Lower leg skin (tissue), 3 donors: ENCODE measurements around the gene STT3B.

ENCODE experiments used
- POLR2A ChIP-seq, 2 donors: fragments of 450-650 bp; IDR thresholded peaks; one replicate each; pipeline ENCODE4 v1.6.1; 2016 to 2017; ENCODE audit warnings: antibody characterized with exemption in 2 of 2, mild to moderate bottlenecking in 1 of 2, moderate library complexity in 1 of 2
- TF ChIP-seq, protein P1 (sequence below), 3 donors: fragments of 450-650 bp; IDR thresholded peaks; one replicate each; pipeline ENCODE4 v1.5.1; 2016; ENCODE audit warnings: antibody characterized with exemption in 3 of 3, mild to moderate bottlenecking in 3 of 3, moderate library complexity in 2 of 3

DNA sequence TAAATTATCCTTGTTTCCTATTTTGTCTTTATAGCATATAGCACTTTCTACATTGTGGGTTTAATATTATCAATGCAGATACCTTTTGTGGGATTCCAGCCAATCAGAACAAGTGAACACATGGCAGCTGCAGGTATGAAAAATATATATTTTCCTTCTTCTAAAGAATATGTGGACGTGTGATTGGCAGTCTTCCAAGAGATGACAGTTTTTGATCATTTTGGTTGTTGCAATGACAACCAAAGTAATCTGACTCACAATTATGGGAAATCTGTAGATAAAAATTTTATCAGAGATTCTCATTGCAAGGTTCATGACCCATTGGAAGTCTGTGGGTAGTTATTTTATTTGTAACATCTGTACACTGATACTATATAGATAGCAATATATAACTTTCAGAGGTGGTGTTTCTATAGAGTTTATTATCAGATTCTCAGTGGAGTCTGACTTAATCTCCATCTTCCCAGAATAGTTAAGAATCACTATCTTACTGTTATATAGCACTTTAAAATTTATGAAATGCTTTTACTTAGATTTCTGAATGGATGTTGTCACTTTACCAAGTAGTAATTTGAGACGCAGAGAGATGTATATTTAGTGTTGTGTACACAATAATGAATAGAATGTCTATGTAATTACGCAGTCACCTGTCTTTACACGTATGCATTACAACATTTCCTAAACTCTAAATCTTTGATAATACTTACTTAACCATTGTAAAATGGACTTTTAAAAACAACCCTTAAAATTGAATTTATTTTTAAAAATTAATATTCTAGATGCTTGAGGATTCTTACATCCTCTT is 82.5 kb downstream of the STT3B start:
- TF ChIP-seq POLR2A (IDR thresholded peaks at IDR 0.05), result no peak
- TF ChIP-seq, protein P1, sequence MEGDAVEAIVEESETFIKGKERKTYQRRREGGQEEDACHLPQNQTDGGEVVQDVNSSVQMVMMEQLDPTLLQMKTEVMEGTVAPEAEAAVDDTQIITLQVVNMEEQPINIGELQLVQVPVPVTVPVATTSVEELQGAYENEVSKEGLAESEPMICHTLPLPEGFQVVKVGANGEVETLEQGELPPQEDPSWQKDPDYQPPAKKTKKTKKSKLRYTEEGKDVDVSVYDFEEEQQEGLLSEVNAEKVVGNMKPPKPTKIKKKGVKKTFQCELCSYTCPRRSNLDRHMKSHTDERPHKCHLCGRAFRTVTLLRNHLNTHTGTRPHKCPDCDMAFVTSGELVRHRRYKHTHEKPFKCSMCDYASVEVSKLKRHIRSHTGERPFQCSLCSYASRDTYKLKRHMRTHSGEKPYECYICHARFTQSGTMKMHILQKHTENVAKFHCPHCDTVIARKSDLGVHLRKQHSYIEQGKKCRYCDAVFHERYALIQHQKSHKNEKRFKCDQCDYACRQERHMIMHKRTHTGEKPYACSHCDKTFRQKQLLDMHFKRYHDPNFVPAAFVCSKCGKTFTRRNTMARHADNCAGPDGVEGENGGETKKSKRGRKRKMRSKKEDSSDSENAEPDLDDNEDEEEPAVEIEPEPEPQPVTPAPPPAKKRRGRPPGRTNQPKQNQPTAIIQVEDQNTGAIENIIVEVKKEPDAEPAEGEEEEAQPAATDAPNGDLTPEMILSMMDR (IDR thresholded peaks at IDR 0.05), result no peak
